OCI-LY1 (cell line): ENCODE results near the gene SLC30A3.

Experiments
- EZH2 ChIP-seq: fragments of 200-600 bp; sonication (generic), shearing (Covaris generic); IDR thresholded peaks from 2 replicates; pipeline ENCODE4 v1.8.0; 2017; ENCODE audit warnings: borderline replicate concordance, mixed run types, mild to moderate bottlenecking, antibody characterized with exemption, low read length, moderate library complexity, mixed read lengths
- TF ChIP-seq, protein P1 (sequence below): fragments of 200-600 bp; sonication (generic), shearing (Covaris generic); IDR thresholded peaks from 2 replicates; pipeline ENCODE4 v1.5.1; 2017; ENCODE audit warnings: mild to moderate bottlenecking, antibody characterized with exemption, low read length, moderate library complexity, mixed read lengths

DNA sequence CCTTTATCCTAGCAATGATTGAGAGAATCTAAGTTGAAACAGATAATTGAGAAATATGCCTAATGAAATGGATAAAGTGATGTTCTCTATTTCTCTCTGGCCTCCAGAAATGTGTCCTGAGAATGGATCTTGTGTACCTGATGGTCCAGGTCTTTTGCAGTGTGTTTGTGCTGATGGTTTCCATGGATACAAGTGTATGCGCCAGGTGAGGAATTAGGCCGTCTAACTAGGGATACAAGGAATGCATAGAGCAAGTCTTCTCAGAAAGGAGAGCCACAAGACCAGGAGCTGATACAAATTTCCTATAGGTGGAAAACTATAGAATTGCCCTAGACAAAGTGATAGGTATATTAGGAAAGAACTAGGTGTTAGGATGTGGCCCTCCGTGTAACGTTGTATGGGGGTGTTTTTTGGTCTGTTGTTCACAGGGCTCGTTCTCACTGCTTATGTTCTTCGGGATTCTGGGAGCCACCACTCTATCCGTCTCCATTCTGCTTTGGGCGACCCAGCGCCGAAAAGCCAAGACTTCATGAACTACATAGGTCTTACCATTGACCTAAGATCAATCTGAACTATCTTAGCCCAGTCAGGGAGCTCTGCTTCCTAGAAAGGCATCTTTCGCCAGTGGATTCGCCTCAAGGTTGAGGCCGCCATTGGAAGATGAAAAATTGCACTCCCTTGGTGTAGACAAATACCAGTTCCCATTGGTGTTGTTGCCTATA is 46.3 kb downstream of the SLC30A3 start:
- TF ChIP-seq, protein P1, sequence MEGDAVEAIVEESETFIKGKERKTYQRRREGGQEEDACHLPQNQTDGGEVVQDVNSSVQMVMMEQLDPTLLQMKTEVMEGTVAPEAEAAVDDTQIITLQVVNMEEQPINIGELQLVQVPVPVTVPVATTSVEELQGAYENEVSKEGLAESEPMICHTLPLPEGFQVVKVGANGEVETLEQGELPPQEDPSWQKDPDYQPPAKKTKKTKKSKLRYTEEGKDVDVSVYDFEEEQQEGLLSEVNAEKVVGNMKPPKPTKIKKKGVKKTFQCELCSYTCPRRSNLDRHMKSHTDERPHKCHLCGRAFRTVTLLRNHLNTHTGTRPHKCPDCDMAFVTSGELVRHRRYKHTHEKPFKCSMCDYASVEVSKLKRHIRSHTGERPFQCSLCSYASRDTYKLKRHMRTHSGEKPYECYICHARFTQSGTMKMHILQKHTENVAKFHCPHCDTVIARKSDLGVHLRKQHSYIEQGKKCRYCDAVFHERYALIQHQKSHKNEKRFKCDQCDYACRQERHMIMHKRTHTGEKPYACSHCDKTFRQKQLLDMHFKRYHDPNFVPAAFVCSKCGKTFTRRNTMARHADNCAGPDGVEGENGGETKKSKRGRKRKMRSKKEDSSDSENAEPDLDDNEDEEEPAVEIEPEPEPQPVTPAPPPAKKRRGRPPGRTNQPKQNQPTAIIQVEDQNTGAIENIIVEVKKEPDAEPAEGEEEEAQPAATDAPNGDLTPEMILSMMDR = no peak
- TF ChIP-seq EZH2 = no peak
